Measurements from ENCODE around the gene ECI2. TPM values are rescaled to one million over a fixed set of nuclear protein-coding genes. Genes with fewer than 3 reads are reported as not detected.
A peak's percentile ranks its signal among the peaks of the same experiment; 100 is the strongest.

ECI2 gene
- total and polyA plus RNA-seq, 7 experiments from 2014 or later, result 19.9 to 94.4 (median 59.4) TPM

DNA sequence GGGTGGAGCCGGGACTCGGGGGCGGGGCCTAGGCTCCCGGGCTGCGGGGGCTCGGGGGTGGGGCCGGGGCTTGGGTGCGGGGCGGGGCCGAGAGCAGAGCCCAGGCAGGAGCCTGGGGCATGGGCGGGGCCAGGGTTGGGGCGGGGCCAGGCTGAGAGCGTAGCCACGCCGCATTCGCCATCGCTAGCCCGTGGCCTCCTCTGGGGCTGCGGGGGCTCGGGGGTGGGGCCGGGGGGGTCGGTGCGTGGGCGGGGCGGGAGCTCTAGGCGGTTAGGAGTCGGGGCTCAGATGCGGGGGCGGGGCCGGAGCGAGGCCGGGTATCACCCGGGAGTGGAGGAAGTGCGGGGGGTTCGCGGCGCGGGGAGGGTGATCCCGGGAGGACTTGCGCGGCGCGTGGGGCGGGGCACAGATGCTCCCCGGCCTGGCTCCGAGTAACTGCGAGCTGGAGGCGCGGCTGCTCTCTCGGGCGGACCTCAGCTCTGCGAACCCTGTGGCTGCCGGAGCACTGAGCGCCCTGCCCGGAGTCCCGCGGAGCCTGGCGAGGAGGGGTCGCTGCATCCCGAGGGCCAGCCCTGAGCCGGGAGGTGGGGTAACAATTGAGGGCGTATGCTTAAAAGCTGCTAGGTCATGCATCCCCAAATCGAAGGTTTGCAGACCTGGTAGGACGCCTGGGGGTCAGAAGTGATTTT lies 434 bp upstream of the ECI2 start:
- peaks cover 0 to 10% (median 0%) of the 10 kb centered on the region in 11 donors for H3K9me3 Mint-ChIP-seq
- Histone ChIP-seq H3K36me3 (ENCODE audit: control insufficient read depth in 2 of 3, insufficient read depth in 3 of 3, low read length in 3 of 3) (peaks cover 0 to 25% (median 0%) of the 10 kb centered on the region in 3 experiments), H3K27ac (ENCODE audit: low read depth, low read length) (peak overlapping the region; percentile 76), H3K9me3 (ENCODE audit: control insufficient read depth in 2 of 3, low read length in 3 of 3) (no peaks in the 10 kb centered on the region), H3K27me3 (ENCODE audit: control insufficient read depth in 2 of 2, insufficient read depth in 2 of 2, low read length in 2 of 2) (no peaks in the 10 kb centered on the region), H3K4me3 (ENCODE audit: low read length) (peak overlapping the region; percentile 67), H3K4me1 (ENCODE audit: control insufficient read depth in 2 of 2, insufficient read depth in 2 of 2, low read length in 2 of 2) (peaks cover 10 to 14% of the 10 kb centered on the region in 2 donors)
- peak overlapping the region; percentile 55 to 88 (median 84) for H3K27ac Mint-ChIP-seq
- DNase-seq (peak; percentile 74 to 93 (median 86)), ATAC-seq (peak; percentile 97)
- ChIA-PET POLR2A (interaction anchor here (0.6 to 4.0 kb wide), 7 partner anchors 17 to 287 kb away, joined by 3 to 26 read pairs (median 3); partner anchors contain the start of gene FAM50B), CTCF (interaction anchor here (0.8 to 2.5 kb wide), 3 partner anchors 9 to 286 kb away, joined by 3 to 12 read pairs (median 5); partner anchors contain the start of gene FAM50B)
- H3K4me3 Mint-ChIP-seq, result peak overlapping the region; percentile 83 to 94 (median 87)
- no peaks in the 10 kb centered on the region for H3K27me3 Mint-ChIP-seq
- intact Hi-C loops (cut with micrococcal nuclease), result loop anchor here (1.0 to 10.0 kb wide), 27 partner anchors 20 to 1891 kb away; partner anchors contain the start of genes BPHL (in 2 of the 2), FAM50B (in 2 of the 2), GMDS (in 2 of the 2) and RIPK1 (in 2 of the 2)
- H3K4me1 Mint-ChIP-seq, result peaks cover 20 to 52% (median 37%) of the 10 kb centered on the region in 7 donors
- H3K36me3 Mint-ChIP-seq, result peaks cover 9 to 22% (median 22%) of the 10 kb centered on the region in 5 donors

DNA sequence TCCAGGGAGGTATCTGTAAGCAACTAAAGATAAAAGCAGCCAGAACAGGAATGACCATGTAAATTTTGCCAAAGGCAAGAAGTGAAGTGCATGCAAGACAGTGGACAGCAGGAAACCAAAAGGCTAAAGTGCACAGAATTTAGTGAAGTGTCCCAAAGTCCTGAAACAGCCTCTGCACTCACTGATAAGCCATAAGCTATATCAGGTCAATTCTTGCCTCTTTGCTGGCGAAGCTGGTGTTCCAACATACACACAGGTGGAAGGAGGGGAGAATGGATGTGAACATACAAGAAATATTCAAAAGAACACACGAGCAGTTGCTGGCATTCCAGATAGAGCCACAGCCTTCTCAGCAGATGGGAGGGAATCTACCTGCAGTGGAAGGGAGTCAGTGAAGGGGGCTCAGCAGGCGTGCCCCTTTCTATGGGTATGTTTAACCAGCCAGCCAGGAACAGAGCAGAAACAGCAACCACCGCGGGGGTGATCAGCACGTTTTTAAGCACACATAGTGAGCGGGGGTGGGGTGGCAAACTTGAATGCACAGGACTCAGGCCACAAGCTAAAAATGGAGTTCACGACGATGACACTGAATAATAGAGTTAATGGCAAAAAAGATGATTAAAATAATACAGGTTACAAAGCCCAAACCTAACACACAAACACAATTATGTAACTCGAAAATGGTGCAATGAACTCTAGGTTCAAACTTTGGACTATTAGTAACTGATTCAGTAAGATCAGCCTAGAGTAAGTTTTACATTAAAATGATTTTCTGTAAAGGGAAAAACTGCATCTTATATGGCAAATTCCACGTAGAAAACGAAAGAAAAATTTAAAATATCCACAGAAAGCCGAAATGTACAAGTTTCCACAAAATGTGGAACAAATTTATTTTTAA lies 1.2 kb downstream of the ECI2 start:
- peaks cover 10 to 14% of the 10 kb centered on the region in 2 donors for H3K4me1 ChIP-seq (ENCODE audit: control insufficient read depth in 2 of 2, insufficient read depth in 2 of 2, low read length in 2 of 2)
- ChIA-PET POLR2A (interaction anchor here (0.7 to 4.0 kb wide), 8 partner anchors 19 to 285 kb away, joined by 3 to 26 read pairs (median 3); partner anchors contain the start of gene FAM50B), CTCF (no interaction called here)
- Mint-ChIP-seq H3K4me1 (peaks cover 20 to 52% (median 37%) of the 10 kb centered on the region in 7 donors), H3K27me3 (no peaks in the 10 kb centered on the region), H3K9me3 (peaks cover 0 to 10% (median 0%) of the 10 kb centered on the region in 11 donors), H3K36me3 (peaks cover 16 to 37% (median 34%) of the 10 kb centered on the region in 5 donors), H3K27ac (peak overlapping the region; percentile 82 to 95 (median 88)), H3K4me3 (peak overlapping the region; percentile 83 to 94 (median 88))
- DNase-seq (peak in 7 of 9 donors; percentile 3 to 30 (median 22)), ATAC-seq (no peak)
- intact Hi-C loops (cut with micrococcal nuclease), result loop anchor here (2.0 to 10.0 kb wide), 6 partner anchors 285 to 1889 kb away; partner anchors contain the start of genes BPHL (in 1 of the 2), FAM50B (in 1 of the 2), GMDS (in 1 of the 2) and RIPK1 (in 1 of the 2)
- H3K4me3 ChIP-seq (ENCODE audit: low read length), result peak overlapping the region; percentile 73
- peak overlapping the region; percentile 90 for H3K27ac ChIP-seq (ENCODE audit: low read depth, low read length)
- no peaks in the 10 kb centered on the region for H3K27me3 ChIP-seq (ENCODE audit: control insufficient read depth in 2 of 2, insufficient read depth in 2 of 2, low read length in 2 of 2)
- no peaks in the 10 kb centered on the region for H3K9me3 ChIP-seq (ENCODE audit: control insufficient read depth in 2 of 3, low read length in 3 of 3)
- peaks cover 7 to 41% (median 8%) of the 10 kb centered on the region in 3 experiments for H3K36me3 ChIP-seq (ENCODE audit: control insufficient read depth in 2 of 3, insufficient read depth in 3 of 3, low read length in 3 of 3)

DNA sequence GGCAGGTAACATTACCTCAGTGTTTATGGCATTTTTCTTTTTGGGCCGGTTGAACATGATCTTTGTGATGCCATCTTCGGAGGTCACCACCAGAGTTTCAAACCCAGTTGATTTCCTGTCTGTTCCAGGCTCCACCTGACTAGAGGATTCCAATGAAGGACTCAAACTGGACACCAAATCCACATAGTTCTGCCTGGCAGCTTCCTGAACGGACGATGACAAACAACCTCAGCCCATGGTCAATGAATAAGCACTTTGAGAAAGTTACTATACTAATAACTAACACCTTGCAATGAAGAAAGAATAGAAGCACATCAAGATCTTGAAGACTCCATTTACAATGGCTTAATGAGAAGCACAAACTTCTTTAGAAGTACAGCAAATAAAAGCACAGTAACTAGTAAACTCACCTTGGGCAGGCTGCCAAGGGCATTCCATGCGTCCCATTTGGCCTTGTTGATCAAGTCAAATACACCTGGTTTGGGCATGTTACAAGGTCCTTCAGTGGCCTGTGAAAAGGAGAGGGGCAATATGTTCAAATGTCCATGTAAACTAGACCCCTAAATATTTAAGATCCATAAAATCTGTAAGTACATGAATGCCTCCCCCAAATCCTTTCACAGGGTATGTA lies 4.9 kb downstream of the ECI2 start:
- Histone ChIP-seq H3K36me3 (ENCODE audit: control insufficient read depth in 2 of 3, insufficient read depth in 3 of 3, low read length in 3 of 3) (peaks cover 17 to 72% (median 22%) of the 10 kb centered on the region in 3 experiments), H3K27ac (ENCODE audit: low read depth, low read length) (no peak overlapping the region), H3K9me3 (ENCODE audit: control insufficient read depth in 2 of 3, low read length in 3 of 3) (no peaks in the 10 kb centered on the region), H3K4me3 (ENCODE audit: low read length) (no peak overlapping the region), H3K4me1 (ENCODE audit: control insufficient read depth in 2 of 2, insufficient read depth in 2 of 2, low read length in 2 of 2) (peaks cover 0 to 4% of the 10 kb centered on the region in 2 donors), H3K27me3 (ENCODE audit: control insufficient read depth in 2 of 2, insufficient read depth in 2 of 2, low read length in 2 of 2) (no peaks in the 10 kb centered on the region)
- ChIA-PET POLR2A (no interaction called here), CTCF (interaction anchor here (0.5 kb wide), 1 partner anchor 1216 kb away, joined by 4 read pairs; no protein-coding TSS in a partner anchor)
- Mint-ChIP-seq H3K36me3 (peaks cover 32 to 65% (median 60%) of the 10 kb centered on the region in 5 donors), H3K9me3 (peaks cover 0 to 10% (median 0%) of the 10 kb centered on the region in 11 donors), H3K4me3 (no peak overlapping the region), H3K4me1 (peaks cover 17 to 31% (median 20%) of the 10 kb centered on the region in 7 donors), H3K27ac (peak overlapping the region in 2 of 9 donors; percentile 6 to 47), H3K27me3 (no peaks in the 10 kb centered on the region)
- intact Hi-C loops (cut with micrococcal nuclease), result loop anchor here in 1 of 2 donors (10.0 kb wide), 1 partner anchor 1066 kb away; the partner anchor contains the start of gene RIPK1
- DNase-seq (no peak), ATAC-seq (no peak)

DNA sequence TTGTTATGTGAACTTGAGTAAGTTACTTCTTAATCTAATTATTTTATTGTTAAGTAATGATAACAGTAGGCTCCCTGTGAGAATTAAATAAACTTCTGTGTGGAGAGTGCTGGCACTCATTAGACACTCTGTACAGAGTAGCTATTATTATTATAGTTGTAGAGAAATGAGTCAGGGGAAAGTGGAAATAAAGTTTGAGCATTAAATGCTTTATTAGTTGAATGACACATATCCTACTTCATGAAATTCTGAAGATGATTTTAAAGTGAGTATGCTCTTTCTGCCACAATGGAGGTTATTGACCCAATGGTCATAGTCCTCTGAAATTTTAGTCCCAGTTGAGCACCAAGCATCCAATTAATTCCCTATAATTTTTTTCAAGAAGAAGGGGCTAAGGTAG lies 5.9 kb downstream of the ECI2 start:
- H3K9me3 Mint-ChIP-seq, result peaks cover 0 to 10% (median 0%) of the 10 kb centered on the region in 11 donors
- peaks cover 17 to 31% (median 19%) of the 10 kb centered on the region in 7 donors for H3K4me1 Mint-ChIP-seq
- Histone ChIP-seq H3K27ac (ENCODE audit: low read depth, low read length) (no peak overlapping the region), H3K36me3 (ENCODE audit: control insufficient read depth in 2 of 3, insufficient read depth in 3 of 3, low read length in 3 of 3) (peaks cover 17 to 79% (median 23%) of the 10 kb centered on the region in 3 experiments), H3K9me3 (ENCODE audit: control insufficient read depth in 2 of 3, low read length in 3 of 3) (no peaks in the 10 kb centered on the region), H3K4me3 (ENCODE audit: low read length) (no peak overlapping the region), H3K27me3 (ENCODE audit: control insufficient read depth in 2 of 2, insufficient read depth in 2 of 2, low read length in 2 of 2) (no peaks in the 10 kb centered on the region), H3K4me1 (ENCODE audit: control insufficient read depth in 2 of 2, insufficient read depth in 2 of 2, low read length in 2 of 2) (peaks cover 0 to under 1% of the 10 kb centered on the region in 2 donors)
- DNase-seq (no peak), ATAC-seq (no peak)
- no peaks in the 10 kb centered on the region for H3K27me3 Mint-ChIP-seq
- ChIA-PET POLR2A (no interaction called here), CTCF (no interaction called here)
- intact Hi-C loops (cut with micrococcal nuclease), result no loop called here
- H3K4me3 Mint-ChIP-seq, result no peak overlapping the region
- peaks cover 35 to 75% (median 69%) of the 10 kb centered on the region in 5 donors for H3K36me3 Mint-ChIP-seq
- H3K27ac Mint-ChIP-seq, result no peak overlapping the region

DNA sequence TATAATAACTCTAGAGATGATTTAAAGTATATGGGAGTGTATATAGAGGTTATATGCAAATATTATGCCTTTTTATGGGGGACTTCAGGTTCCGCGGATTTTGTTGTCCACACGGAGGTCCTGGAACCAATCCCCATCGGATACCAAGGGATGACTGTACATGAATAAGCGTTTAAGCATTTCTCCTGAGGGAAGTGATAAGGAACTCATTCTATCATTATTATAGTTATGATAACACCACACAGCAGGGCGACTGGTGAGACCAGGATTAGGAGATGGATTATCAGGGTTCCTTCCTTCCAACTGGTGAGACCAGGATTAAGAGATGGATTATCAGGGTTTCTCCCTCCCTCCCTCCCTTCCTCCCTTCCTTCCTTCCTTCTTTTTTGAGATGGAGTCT lies 6.6 kb downstream of the ECI2 start:
- ChIA-PET POLR2A (no interaction called here), CTCF (no interaction called here)
- H3K4me3 Mint-ChIP-seq, result no peak overlapping the region
- intact Hi-C loops (cut with micrococcal nuclease), result no loop called here
- peaks cover 10 to 24% (median 13%) of the 10 kb centered on the region in 7 donors for H3K4me1 Mint-ChIP-seq
- no peak for ATAC-seq
- Histone ChIP-seq H3K36me3 (ENCODE audit: control insufficient read depth in 2 of 3, insufficient read depth in 3 of 3, low read length in 3 of 3) (peaks cover 17 to 86% (median 23%) of the 10 kb centered on the region in 3 experiments), H3K27ac (ENCODE audit: low read depth, low read length) (no peak overlapping the region), H3K4me1 (ENCODE audit: control insufficient read depth in 2 of 2, insufficient read depth in 2 of 2, low read length in 2 of 2) (no peaks in the 10 kb centered on the region), H3K4me3 (ENCODE audit: low read length) (no peak overlapping the region), H3K27me3 (ENCODE audit: control insufficient read depth in 2 of 2, insufficient read depth in 2 of 2, low read length in 2 of 2) (no peaks in the 10 kb centered on the region), H3K9me3 (ENCODE audit: control insufficient read depth in 2 of 3, low read length in 3 of 3) (no peaks in the 10 kb centered on the region)
- H3K9me3 Mint-ChIP-seq, result peaks cover 0 to 10% (median 0%) of the 10 kb centered on the region in 11 donors
- no peaks in the 10 kb centered on the region for H3K27me3 Mint-ChIP-seq
- H3K36me3 Mint-ChIP-seq, result peaks cover 35 to 81% (median 75%) of the 10 kb centered on the region in 5 donors
- H3K27ac Mint-ChIP-seq, result no peak overlapping the region
- no peak for DNase-seq

Measured in naive thymus-derived CD4-positive, alpha-beta T cell (primary cell).